NCI-H2227 (cell line): Measurements from ENCODE around the gene ANKRD44.
"Not testable (repeated sequence)": the region's sequence is repeated elsewhere in the genome, so short reads cannot be mapped to it uniquely, and the experiment has no call there.

Experiments used
- DNase-seq: peaks from one replicate; lab custom pipeline; 2025; ENCODE audit not compliant: unreplicated experiment; lab: John Stamatoyannopoulos, UW

Gene ANKRD44

DNA sequence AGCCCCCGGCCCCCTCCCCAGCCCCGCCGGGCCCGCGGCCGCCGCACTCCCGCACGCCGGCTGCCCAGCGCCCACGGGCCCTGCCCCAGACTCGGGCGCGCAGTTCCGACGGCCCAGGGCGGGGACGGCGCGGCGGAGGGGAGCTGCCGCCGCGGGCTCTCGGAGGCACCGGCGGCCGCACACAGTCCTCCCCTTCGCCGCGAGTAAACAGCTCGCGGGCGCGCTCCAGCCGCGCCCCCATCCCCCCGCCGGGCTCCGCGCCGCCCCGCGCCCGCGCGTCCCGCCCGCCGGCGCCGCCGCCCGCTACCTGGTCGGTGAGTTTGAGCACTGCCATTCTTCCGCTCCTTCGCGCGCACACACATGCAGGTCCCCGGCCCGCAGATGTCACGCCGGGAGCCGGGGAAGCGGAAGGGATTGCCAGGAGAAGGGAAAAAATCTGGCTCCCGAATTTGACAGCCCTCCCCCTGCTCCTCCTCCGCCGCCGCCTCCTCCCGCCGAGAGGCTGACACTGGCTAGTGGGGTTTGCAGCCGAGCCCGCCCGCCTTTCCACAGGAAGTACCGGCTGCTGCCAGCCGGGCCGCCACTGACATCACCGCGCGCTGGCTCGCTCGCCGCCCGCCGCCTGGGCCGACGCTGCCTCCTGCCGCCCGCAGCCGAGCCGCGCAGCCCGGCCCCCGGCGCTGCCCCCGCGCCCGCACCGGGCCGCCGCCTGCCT lies at the start of gene ANKRD44:
Gene ANKRD44 (minus strand): TSS at position 510 of the 715 bp plus-strand sequence. CDS start 176 bp downstream, at position 334.
- DNase-seq, result peak; percentile 92

DNA sequence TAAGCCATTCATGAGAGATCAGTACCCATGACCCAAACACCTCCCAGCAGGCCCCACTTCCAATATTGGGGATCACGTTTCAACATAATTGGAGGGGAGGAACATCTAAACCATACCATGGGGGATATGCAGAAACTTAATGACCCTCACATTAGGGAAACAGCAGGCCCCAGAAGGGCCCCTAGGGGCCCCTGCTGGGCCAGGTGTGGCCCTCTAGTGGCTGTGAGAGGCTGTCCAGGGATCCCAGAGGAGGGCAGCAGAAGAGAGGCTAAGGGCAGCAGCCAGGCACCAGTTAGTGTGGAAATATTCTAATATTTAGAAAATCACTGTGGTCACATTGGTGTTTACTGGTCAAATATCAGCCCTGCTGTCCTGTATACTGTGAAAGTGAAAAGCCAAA lies 49.3 kb upstream of the ANKRD44 start:
- no peak for DNase-seq

DNA sequence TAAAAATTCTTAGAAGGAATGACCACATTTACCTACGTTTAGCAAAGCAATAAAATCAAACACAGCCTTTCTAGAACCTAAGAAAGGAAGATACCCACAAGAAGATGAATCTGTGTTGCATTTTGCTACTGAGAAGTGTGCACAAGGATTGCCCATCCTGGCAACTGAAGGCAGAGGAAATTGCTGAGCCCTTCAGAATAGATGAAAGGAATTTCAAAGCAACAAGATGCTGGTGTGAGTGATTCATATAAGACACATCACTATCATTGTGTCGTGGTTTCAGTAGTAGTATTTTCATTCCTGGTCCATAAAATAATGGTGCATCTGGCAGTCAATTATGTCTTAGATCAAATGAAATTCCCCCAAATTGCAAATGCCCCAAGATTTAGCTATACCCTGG lies 48.4 kb upstream of the ANKRD44 start:
- DNase-seq, result no peak

DNA sequence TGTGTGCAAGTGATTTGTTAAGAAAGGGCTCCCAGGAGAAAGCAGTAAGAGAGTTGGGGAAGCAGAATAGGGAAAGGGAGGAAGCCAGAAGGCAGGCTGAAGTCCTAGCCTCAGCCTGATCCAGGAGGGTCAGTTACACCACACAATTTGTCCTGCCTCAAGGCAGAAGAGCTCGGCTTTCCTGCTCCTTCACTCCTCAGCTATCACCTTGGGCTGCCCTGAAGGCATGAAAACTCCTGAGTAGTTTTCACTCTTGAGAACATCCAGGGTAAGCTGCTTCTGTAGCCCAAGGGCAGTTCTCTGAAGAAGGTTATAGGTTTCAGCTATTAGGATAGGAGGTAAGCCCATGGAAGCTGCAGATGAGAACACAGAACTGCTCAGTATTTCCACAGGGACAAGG lies 47.4 kb upstream of the ANKRD44 start:
- no peak for DNase-seq

DNA sequence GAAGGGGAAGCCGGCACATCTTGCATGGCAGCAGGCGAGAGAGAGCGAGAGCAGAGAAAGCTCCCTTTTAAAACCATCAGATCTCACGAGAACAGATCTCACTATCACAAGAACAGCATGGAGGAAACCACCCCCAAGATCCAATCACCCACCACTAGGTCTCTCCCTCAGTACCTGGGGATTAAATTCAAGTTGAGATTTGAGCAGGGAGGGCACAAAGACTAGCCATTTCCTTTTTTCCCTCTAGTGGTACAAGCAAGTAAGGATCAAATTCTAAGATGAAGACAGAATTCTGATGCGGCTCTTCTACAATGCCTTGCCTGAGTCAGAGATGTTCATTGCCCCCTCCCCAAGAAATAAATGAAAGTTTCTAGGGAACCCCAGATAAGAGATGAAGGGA lies 45.6 kb upstream of the ANKRD44 start:
- DNase-seq, result peak; percentile 27

DNA sequence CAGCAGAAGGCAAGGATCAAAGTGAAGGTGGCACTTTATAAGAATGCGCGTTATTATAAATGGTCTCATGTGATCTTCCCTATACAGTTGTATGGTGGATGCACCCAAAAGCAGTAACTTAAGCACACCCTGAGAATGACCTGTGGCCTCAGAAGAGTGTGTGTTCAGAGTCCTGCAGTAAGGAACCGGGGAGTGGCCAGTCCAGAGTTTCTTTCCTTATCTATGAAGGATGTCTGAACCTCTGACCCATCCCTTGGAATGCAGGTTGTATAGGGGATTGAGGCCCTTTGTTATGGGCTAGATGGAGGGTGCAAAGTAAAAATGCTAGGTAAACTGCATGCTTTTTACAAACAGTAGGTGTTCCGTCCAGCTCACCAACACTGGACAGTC lies 43.6 kb upstream of the ANKRD44 start:
- no peak for DNase-seq

DNA sequence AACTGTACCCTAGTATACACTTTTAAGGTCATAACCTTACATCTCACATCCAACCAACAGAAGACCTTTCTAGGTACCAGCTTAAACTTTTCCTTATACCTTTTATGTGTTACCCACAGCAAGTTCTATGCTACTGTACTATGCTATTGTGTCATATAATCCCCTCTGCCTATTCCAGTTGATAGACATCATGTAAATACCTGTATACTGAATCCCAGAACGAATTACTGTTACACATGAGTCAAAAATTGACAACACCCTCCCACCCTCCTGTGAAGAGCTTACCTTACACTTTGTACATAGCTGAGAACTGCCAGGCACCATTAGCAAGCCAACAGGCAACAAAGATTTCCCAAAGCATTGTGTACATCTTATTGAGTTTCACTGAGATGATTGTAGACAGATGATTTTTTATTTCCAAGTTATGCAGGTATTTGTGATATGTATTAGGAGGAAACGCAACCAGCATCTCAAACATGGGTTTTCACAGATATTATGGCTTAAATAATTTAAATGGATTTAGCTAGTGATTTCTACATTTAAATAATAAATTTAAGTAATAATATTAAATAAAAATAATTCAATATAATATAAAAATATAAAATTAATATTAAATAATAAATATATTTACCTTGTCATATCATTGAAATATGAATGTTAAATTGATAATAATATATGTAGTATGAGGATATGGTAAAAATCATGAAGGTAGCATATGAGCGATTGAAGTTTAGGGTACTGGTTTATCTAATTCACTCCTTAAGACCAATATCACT lies 43.0 kb upstream of the ANKRD44 start:
- no peak for DNase-seq

DNA sequence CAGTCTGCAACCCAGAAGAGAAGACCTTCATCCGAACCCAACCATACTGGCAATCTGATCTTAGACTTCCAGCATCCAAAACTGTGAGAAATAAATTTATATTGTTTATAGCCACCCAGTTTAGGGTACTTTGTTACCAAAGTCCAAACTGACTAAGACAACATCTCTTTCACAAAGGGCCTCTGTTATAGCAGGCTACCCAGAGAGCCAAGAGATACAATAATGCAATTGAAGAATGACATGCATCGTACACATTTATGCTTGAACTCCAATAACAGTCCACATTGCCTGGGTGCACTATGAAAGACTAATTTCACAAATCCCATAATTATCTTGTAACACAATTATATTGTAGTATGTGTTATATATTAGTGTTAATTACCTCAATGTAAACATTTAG lies 39.1 kb upstream of the ANKRD44 start:
- no peak for DNase-seq

DNA sequence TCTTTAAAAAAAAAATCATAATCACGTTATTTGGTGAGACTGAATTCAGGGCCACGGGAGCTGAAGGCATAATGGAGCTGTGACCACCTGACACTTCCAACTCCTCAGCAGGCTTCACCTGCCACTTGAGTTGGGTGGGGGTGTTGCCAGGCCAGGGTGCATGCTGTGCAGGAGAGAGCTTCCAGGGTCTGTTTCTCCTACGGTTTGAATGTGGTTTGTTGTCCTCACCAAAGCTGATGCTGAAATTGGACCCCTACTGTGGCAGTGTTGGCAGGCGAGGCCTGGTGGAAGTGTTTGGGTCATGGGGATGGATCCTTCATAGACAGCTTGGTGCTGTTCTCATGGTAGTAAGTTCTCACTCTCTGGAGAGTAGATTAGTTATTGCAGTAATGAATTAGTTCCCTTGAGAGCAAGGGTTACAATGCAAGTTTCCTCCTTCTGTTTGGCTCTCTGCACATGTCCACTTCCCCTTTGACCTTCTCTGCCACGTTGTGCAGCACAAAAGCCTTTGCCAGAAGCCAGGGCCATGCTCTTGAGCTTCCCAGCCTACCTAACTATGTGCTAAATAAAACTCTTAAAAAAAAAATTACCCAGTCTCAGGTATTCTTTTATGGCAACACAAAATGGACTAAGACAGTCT lies 38.3 kb upstream of the ANKRD44 start:
- no peak for DNase-seq

DNA sequence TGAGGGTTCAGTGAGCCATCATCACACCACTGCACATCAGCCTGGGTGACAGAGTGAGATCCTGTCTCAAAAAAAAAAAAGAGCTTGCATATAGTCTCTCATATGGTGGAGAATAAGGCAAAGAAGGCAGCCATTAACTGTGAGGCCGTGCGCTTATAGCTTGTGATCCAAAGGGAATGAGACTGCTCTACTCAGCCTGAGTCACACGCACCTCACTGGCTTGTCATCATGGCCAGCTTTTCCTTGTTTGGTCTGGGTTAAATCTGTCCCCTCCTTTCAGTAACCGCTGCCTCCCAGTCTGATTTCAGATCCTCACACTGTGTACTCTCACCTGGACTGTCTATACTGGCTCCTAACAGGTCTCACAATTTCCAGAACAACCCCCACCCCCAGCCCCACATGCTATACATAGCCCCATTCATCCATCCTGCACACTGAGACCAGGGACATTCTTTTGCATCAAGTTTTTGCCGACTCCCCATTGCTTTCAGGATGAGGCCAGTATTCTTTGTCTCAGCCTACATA lies 35.3 kb upstream of the ANKRD44 start:
- no peak for DNase-seq

DNA sequence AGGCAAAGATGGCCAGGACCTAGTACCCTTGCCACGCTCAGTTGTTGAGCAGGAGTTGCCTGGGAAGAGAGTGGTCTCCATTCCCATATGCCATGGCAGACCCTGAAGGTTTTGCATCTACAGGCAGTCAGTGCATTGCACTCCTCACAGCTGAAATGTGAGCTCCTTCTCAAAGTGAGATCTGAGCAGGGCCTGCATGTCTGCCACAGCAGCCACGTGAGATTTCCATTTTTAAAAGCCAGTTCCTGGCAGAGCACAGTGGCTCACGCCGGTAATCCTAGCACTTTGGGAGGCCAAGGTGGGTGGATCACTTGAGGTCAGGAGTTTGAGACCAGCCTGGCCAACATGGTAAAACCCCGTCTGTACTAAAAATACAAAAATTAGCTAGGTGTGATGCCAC lies 33.4 kb upstream of the ANKRD44 start:
- DNase-seq, result not testable (repeated sequence)

DNA sequence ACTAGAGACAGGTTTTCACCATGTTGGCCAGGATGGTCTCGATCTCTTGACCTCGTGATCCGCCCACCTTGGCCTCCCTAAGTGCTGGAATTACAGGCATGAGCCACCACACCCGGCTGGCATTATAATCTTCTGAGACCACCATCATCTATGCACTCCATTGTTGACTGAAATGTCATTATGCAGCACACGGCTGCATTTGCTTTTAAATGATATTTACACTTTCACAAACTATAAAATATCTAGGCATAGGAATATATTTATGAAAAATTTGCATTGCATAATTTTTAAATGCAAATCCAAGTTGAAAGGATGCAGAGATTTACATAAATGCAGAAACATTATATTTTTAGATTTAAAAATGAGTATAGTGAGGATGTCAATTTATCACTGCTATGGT lies 30.0 kb upstream of the ANKRD44 start:
- no peak for DNase-seq

DNA sequence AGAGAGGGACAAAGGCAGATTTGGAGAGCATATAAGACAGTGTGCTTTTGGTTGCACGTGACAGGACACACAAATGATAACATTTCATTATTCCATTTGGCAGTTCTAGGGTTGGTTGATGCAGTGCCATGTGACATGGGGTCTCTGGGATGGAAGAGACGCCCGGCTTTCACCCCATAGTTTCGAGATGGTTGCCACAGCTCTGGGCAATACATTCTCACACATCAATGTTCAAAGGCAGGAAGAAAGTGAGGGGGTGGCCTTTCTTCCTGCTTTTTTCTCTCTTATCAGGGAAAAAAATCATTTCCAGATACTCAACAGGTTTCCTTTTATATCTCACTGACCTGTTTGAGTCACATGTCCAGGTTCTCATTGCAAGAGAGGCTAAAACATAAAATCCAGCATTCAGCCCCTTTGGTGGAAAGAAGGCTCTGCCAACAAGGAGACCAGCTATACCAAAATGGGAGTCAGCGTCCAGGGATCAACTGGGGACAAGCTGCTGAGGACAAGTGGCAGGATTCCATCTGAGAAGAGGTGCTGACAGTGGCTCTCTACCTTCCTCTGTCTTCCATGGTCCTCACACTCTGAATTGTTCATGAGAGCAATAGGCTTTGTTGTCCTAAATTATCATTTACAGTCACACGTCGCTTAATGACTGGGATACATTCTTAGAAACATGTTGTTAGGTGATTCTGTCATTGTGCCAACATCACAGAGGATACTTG lies 29.1 kb upstream of the ANKRD44 start:
- peak; percentile 22 for DNase-seq

DNA sequence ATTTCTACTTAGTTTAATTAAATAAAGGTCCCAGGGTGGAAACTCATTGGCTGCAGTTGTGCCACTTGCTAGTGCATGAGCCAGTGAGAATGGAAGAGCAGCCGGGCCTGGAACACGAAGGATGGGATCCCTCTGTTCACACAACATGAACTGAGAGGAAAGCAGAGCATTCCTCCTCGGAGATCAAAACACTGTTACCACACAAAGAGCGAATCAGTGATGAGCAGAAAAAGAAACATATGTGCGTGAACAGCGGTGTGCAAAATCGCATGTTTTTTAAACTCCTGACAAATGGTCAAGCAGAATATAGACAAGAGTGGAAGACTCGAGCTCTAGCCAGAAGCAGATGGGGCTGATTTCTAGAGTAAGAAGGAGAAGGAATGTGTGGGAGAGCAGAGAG lies 28.4 kb upstream of the ANKRD44 start:
- no peak for DNase-seq

DNA sequence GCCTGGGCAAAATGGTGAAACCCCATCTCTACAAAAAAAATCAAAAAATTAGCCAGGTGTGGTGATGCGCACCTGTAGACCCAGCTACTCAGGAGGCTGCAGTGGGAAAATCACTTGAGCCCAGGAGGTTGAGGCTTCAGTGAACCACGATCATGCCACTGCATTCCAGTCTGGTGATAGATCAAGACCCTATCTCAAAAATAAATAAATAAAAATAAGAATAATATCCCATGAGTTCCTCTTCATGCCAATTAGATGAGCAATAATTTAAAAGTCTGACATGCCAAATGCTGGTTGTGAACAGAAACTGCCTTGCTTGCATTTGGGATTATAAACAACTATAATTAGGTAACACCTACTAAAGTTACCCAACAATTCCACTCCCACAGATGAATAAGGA lies 22.1 kb upstream of the ANKRD44 start:
- no peak for DNase-seq

DNA sequence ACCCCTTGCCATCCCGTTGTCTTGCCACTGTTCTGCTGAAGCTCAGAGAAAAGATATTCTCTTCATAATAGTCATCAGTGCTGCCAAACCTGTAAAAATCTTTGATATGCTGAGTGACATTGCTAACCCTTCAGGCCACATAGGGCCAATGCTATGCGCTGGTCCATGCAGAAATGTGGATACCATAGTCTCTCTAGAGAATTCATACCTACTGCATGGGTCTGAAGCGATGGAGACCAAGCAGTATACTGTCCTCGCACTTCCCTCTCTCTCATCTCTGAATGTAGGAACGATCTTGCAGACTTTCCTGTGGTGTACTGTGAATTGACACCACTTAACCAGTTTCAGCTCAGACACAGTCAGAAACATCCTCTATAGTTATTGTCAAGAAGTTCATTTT lies 17.9 kb upstream of the ANKRD44 start:
- DNase-seq, result no peak

DNA sequence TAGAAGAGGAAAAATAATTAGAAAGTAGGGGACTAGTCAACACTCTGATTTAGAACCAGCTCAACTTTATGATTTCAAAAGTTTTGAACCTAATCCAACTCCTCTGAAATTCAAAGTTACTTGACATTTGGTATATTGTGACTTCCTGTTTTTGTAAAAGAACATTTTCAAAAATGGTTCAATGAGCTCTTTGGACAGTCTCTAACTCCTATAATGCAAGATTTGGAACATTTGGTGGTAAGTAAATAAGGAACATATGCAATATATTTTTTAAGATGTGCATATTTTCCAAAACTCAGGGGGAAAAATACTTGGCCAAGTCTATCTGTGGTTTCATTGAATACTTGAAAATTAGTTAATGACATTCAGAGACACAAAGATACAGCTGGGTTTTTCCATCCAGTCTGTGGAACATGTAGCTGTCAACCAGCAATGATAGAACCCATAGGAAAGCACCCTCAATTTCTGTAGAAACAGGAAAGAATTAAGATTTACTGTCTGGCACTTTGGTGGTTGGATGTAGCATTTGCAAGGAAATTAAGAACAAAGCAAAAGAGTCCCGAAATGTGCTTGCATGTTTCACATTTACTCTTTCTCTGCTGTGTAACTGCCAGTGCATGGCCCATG lies 17.0 kb upstream of the ANKRD44 start:
- DNase-seq, result no peak

DNA sequence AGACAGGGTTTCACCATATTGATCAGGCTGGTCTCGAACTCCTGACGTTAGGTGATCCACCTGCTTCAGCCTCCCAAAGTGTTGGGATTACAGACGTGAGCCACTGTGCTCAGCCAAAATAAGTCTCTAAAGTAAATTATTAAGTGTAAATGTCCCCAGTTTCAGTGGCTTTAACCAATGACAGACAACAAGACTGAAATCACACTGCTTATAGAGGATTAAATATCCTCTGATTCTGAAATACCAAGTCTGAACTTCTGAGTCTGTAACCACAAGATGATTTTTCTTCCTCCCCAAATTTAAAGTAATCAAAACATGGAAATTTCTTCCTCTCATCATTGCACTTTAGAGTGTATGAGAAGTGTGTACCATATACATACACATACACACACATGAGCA lies 16.5 kb upstream of the ANKRD44 start:
- DNase-seq, result no peak

DNA sequence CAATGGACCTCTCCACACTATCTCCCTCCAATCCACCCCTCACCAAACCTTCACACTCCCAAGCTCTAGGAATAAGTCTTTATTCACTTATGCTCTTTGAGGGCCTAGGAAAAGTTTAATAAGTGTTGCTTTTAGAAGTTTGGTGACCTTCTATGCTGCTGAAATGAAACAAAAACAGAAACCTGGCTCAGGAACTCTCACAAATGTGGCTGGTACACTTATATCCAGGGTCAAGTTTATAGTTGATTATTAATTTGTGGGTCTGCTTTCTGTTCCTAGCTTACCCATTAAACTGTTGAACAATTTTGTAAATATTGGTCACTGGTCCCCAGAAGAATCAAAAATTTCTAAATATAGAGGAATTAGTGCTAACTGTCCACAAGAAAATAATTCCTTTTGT lies 14.2 kb upstream of the ANKRD44 start:
- DNase-seq, result no peak

DNA sequence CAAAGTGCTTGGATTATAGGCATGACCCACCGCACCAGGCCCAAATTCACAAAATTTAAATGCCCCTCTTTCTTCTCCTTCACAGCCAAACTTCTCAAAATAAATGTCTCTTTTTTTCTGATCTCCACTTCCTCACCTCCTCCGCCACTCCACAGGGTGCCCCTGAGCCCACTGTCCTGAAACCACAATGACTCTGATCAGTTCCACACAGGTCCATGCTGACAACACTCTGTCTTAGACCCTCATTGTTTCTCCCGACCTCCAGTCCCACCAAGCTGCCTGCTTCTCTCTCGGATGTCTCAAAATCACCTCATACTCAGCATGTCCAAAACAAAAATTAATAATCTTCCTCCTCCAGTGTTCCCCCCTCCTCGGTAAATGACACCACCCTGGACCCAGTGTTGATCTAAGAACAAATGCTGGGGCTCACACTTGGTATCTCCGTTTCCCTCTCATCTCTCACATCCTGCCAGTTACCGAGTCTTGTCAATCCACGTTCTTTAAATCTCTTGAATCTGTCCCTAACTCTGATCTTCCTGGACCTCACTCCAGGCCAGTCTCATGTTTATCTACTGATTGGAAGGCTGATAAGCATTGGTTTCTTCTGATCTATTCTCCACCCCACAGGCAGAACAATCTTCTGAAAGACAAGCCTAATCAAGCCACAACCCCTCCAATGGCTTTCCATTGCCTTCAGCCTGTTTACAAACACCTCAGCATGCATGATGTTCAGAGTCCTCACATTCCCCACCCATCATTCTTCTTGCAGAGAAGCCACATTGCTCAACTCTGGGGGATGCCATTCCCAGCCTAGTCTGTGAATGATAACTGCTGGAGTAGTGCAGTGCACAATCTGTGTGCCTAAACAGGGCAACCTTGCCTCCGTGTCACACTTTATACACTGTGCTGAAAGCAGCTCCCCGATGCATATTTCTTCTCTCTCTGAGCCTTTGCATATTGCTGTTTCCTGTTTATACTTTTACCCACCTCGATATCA lies 12.4 kb upstream of the ANKRD44 start:
- no peak for DNase-seq
